Progenitor cell of endocrine pancreas (in vitro differentiated cells): ENCODE measurements around the gene CISD2. TPM values are rescaled to one million over a fixed set of nuclear protein-coding genes. Genes with fewer than 3 reads are reported as not detected.
A peak's percentile ranks its signal among the peaks of the same experiment; 100 is the strongest.
"Not testable (repeated sequence)": the region's sequence is repeated elsewhere in the genome, so short reads cannot be mapped to it uniquely, and the experiment has no call there.

Experiments used
- DNase-seq: peaks from one replicate; pipeline ENCODE4 v3.0.0; 2021; ENCODE audit warnings: low spot score; ENCODE audit not compliant: unreplicated experiment
- H3K27ac Mint-ChIP-seq: 2 replicates; pipeline ENCODE4 v1.8.0; 2021; ENCODE audit warnings: mild to moderate bottlenecking, moderate library complexity, mixed read lengths
- H3K27me3 Mint-ChIP-seq: 2 replicates; pipeline ENCODE4 v1.8.0; 2021; ENCODE audit warnings: mixed read lengths
- H3K36me3 Mint-ChIP-seq: 2 replicates; pipeline ENCODE4 v1.8.0; 2022; ENCODE audit warnings: mixed read lengths; ENCODE audit not compliant: insufficient read depth
- H3K4me1 Mint-ChIP-seq: 2 replicates; pipeline ENCODE4 v1.8.0; 2021; ENCODE audit warnings: low read depth, mixed read lengths
- H3K4me3 Mint-ChIP-seq: 2 replicates; pipeline ENCODE4 v1.8.0; 2021; ENCODE audit warnings: low read depth, mild to moderate bottlenecking, moderate library complexity, mixed read lengths
- H3K9me3 Mint-ChIP-seq: 2 replicates; pipeline ENCODE4 v1.8.0; 2021; ENCODE audit warnings: low read depth, mixed read lengths
- CTCF ChIP-seq: fragments of 200-600 bp; sonication (generic); IDR thresholded peaks from one replicate; pipeline ENCODE4 v1.5.0; 2021; ENCODE audit warnings: antibody characterized with exemption, mild to moderate bottlenecking; ENCODE audit not compliant: unreplicated experiment
- long read RNA-seq: library from polyadenylated mRNA; unstranded; transcript quantifications from one replicate; pipeline ENCODE4 v2.0.0, GENCODE V29; 2020
- total RNA-seq: library from RNA; stranded (reverse); gene quantifications from 2 replicates; pipeline ENCODE4 v1.2.1, GENCODE V29; 2021

The CISD2 gene
- 28.3 and 31.1 TPM in 2 replicates for total RNA-seq
- long read RNA-seq, full-length matches to known transcripts, result 138 of 150 reads
- long read RNA-seq, partial matches to known transcripts, result 1 of 150 reads
- long read RNA-seq, other reads (novel, unspliced or antisense), result 11 of 150 reads

DNA sequence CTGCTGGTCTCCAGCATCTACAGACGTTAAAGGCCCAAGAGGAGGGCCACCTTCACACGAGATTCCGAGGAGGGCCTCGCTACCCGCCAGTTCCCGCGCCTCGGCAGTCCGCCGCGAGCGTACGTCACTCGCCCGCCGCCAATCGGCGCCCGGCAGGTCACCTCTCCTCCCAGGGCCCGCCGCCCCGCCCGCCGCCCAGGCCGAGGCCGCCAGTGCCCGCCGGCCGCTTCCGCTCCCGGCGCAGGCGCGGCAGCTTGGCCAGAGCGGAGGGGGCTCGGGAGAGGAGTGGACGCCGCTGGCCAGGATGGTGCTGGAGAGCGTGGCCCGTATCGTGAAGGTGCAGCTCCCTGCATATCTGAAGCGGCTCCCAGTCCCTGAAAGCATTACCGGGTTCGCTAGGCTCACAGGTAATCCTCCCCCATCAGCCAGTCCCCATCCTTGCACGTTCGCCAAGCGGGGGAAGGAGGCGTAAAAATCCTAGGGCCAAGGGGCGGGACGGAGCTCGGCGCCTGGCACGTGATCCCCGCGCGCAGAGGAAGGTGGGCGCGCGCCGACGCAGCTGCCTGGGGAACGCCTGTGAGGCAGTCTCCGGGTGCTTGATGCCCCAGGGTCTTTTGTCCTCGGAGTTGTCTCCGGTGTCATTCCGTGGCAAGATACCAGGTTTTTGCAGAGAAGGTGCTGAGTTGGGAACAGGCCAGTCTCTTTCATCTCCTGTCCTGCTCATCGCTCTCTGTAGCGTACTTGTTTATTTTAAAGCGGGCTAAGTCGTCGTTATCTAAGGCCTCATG lies at the start of gene CISD2:
CISD2 (plus strand) TSS at position 212 of the 788 bp plus-strand sequence; CDS start at position 305, 93 bp downstream.
- peak; percentile 87 for DNase-seq
- Mint-ChIP-seq H3K9me3 (no peaks in the 10 kb centered on the region), H3K4me1 (peaks cover 17% of the 10 kb centered on the region), H3K4me3 (peak within 1 kb of the TSS; percentile 87), H3K27ac (peak within 1 kb of the TSS; percentile 99), H3K36me3 (peaks cover 13% of the 10 kb centered on the region), H3K27me3 (no peaks in the 10 kb centered on the region)
- peak; percentile 7 for TF ChIP-seq CTCF

GRCh38 chr4:102819100-102819499 lies 49.7 kb upstream of the CISD2 start:
- DNase-seq, H3K4me3 Mint-ChIP-seq, H3K27ac Mint-ChIP-seq, H3K27me3 Mint-ChIP-seq, H3K9me3 Mint-ChIP-seq: not testable (repeated sequence)
- peaks cover 44% of the 10 kb centered on the region for H3K4me1 Mint-ChIP-seq
- H3K36me3 Mint-ChIP-seq, result peaks cover 19% of the 10 kb centered on the region

DNA sequence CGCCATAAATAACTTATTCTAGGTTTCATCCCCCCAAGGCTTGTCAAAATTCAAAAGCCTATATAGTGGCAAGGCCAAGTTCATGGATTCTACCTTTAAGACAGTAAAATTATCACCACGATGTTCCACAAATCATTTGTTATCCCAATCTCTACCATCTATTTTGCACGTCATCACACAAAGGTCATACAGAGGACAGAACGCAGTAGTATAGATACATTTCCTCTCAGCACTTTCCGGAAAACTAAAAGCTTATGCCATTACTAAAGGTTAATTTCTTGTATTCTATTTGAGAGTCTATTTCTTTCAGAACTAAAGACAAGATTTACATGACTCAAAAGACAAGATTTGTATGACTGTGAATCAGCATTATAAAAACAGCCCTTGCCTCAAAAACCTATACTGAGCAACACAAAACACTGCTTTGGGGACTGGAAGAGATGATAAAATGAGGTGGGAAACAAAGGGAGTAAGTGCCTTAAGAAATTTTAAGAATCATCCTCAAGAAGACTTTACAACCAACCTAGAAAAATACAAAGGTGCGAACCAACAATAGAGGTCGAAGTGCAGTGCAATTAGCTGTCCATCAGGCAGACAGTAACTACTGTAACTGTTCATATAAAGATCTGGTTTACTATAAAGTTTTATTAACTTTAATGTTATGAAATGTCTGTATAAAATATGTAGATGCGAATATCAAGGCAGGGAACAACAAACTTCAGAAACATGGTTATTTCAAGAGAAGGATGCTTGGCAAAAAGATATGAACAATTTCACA lies 49.0 kb upstream of the CISD2 start:
- H3K9me3 Mint-ChIP-seq, result peaks cover 3% of the 10 kb centered on the region
- TF ChIP-seq CTCF, result no peak
- H3K36me3 Mint-ChIP-seq, result peaks cover 19% of the 10 kb centered on the region
- DNase-seq, result no peak
- no peak overlapping the region for H3K4me3 Mint-ChIP-seq
- no peaks in the 10 kb centered on the region for H3K27me3 Mint-ChIP-seq
- H3K4me1 Mint-ChIP-seq, result peaks cover 47% of the 10 kb centered on the region
- H3K27ac Mint-ChIP-seq, result peak overlapping the region; percentile 75

GRCh38 chr4:102823464-102823863 lies 45.3 kb upstream of the CISD2 start:
- Mint-ChIP-seq H3K36me3 (peaks cover 17% of the 10 kb centered on the region), H3K4me1 (peaks cover 39% of the 10 kb centered on the region)

GRCh38 chr4:102823897-102824296 lies 44.9 kb upstream of the CISD2 start:
- H3K4me1 Mint-ChIP-seq, result peaks cover 37% of the 10 kb centered on the region

More at GRCh38 chr4:102823464-102823863, 45.3 kb upstream of the CISD2 start:
- peak overlapping the region; percentile 28 for H3K4me3 Mint-ChIP-seq
- H3K27ac Mint-ChIP-seq, result peak overlapping the region; percentile 35
- H3K27me3 Mint-ChIP-seq, result no peaks in the 10 kb centered on the region
- no peak for DNase-seq
- peaks cover 3% of the 10 kb centered on the region for H3K9me3 Mint-ChIP-seq
- TF ChIP-seq CTCF, result no peak

More at GRCh38 chr4:102823897-102824296, 44.9 kb upstream of the CISD2 start:
- Mint-ChIP-seq H3K27me3 (no peaks in the 10 kb centered on the region), H3K4me3 (peak overlapping the region; percentile 28), H3K9me3 (peaks cover 3% of the 10 kb centered on the region), H3K36me3 (peaks cover 15% of the 10 kb centered on the region), H3K27ac (peak overlapping the region; percentile 35)
- no peak for DNase-seq
- TF ChIP-seq CTCF, result no peak
